Memory B cell (primary cell): Measurements from ENCODE around the gene FMN1.
"Not testable (repeated sequence)": the region's sequence is repeated elsewhere in the genome, so short reads cannot be mapped to it uniquely, and the experiment has no call there.

Experiments used
- ATAC-seq: fragments of 150-1000 bp; cut with Tn5 transposase; 2 replicates; pipeline ENCODE4 v1.10.0; 2021; ENCODE audit warnings: low read depth, mild to moderate bottlenecking, moderate library complexity
- DNase-seq, 2 donors: peaks; one replicate each; pipeline ENCODE4 v3.0.0; 2022; ENCODE audit warnings: low spot score in 2 of 2
- H3K27ac Mint-ChIP-seq: one replicate; pipeline ENCODE4 v1.8.0; 2022; ENCODE audit warnings: mild to moderate bottlenecking, moderate library complexity, mixed read lengths
- H3K27me3 Mint-ChIP-seq: one replicate; pipeline ENCODE4 v1.8.0; 2022; ENCODE audit warnings: mixed read lengths
- H3K36me3 Mint-ChIP-seq: one replicate; pipeline ENCODE4 v1.8.0; 2022; ENCODE audit warnings: mild to moderate bottlenecking, mixed read lengths
- H3K4me1 Mint-ChIP-seq: one replicate; pipeline ENCODE4 v1.8.0; 2022; ENCODE audit warnings: mixed read lengths
- H3K4me3 Mint-ChIP-seq: one replicate; pipeline ENCODE4 v1.8.0; 2022; ENCODE audit warnings: mild to moderate bottlenecking, moderate library complexity, mixed read lengths
- H3K9me3 Mint-ChIP-seq: one replicate; pipeline ENCODE4 v1.8.0; 2022; ENCODE audit warnings: mixed read lengths

The FMN1 gene

GRCh38 chr15:32956711-32957110 lies 237.8 kb downstream of the FMN1 start:
- Mint-ChIP-seq H3K27ac (no peak overlapping the region), H3K27me3 (peaks cover 6% of the 10 kb centered on the region), H3K4me3 (no peak overlapping the region), H3K4me1 (peaks cover 3% of the 10 kb centered on the region), H3K9me3 (no peaks in the 10 kb centered on the region), H3K36me3 (no peaks in the 10 kb centered on the region)
- no peak for DNase-seq
- no peak for ATAC-seq

DNA sequence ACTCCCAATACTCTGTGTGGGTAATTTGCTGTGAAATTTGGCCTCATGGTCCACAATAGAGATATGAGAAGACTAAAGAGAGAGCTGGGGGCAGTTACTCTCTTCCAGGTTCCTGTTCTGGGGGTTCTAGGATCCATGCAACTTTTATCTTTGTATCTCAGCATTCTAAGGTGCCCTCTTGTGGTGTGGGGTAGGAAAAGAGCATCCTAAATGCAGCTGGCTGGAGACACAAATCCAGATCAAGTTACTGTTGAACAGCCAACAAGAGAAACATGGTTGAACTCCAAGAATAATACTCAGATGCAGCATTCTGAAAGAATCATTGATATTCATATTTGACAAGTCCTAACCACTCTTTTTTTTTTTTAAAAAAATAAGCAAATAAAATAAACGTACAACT lies 238.5 kb downstream of the FMN1 start:
- peaks cover 6% of the 10 kb centered on the region for H3K27me3 Mint-ChIP-seq
- ATAC-seq (no peak), DNase-seq (peak in 1 of 2 donors; percentile 7)
- no peak overlapping the region for H3K4me3 Mint-ChIP-seq
- no peaks in the 10 kb centered on the region for H3K9me3 Mint-ChIP-seq
- H3K4me1 Mint-ChIP-seq, result peaks cover 3% of the 10 kb centered on the region
- H3K36me3 Mint-ChIP-seq, result no peaks in the 10 kb centered on the region
- H3K27ac Mint-ChIP-seq, result no peak overlapping the region

DNA sequence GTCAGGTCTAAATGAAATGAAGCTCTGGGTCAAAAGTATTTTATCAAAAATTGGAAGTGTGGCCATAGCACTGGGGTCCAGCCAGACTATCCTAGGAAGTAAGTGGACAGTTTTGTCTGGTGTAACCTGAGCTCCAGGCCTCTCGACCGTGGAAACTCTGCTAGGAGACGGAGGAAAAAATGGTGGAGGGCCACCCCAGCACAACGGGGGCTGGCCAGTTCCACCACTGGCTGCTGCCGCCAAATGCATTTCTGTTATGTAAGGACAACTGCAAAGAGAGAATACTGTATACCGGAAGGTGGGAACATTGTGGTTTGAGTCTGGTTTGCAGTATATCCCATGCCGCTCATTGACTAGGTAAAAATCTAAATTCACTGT lies 241.0 kb downstream of the FMN1 start:
- Mint-ChIP-seq H3K27me3 (peaks cover 4% of the 10 kb centered on the region), H3K4me3 (no peak overlapping the region), H3K27ac (no peak overlapping the region), H3K36me3 (no peaks in the 10 kb centered on the region), H3K4me1 (peaks cover 3% of the 10 kb centered on the region), H3K9me3 (no peaks in the 10 kb centered on the region)
- no peak for DNase-seq
- no peak for ATAC-seq

- Mint-ChIP-seq H3K27me3 (peaks cover 4% of the 10 kb centered on the region), H3K9me3 (no peaks in the 10 kb centered on the region), H3K36me3 (no peaks in the 10 kb centered on the region), H3K4me1 (peaks cover 3% of the 10 kb centered on the region), H3K27ac (no peak overlapping the region), H3K4me3 (no peak overlapping the region)
- ATAC-seq (no peak), DNase-seq (no peak)
Measured at GRCh38 chr15:32952901-32953532, 241.5 kb downstream of the FMN1 start.

DNA sequence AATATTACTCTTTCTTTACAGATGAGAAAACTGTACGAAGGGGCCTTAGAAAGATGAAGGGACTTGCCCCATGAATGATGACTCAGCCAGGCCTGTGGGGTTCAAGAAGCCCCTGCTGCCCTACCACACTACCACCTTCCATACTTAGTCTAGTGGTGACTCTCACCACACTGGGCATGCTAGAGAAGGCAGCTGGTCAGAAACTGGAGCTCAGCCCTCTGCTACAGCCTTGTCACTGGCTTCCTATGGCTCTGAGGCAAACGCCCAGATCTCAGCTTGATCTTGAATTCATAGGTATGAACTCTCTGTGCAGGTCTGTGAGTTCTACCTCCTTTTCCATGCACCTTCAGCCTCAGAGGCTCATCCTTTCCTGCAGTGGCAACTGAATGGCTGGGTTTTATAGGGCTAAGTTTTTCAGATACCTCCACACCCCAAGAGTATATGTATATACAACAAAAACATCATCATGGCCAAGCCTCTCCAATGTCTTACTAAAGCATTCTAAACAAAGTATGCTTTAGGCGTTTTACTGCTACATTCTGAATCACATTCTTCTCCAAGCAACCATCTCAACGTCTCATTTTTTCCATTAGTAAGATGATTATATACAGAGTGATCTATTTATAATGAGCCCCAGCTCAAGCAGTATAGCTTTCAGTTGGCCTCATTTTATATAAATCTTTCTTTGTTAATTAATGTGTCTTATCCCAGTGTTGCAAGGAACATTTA lies 242.6 kb downstream of the FMN1 start:
- Mint-ChIP-seq H3K27me3 (peaks cover 2% of the 10 kb centered on the region), H3K27ac (no peak overlapping the region), H3K4me3 (no peak overlapping the region), H3K36me3 (no peaks in the 10 kb centered on the region), H3K4me1 (peaks cover 3% of the 10 kb centered on the region), H3K9me3 (no peaks in the 10 kb centered on the region)
- ATAC-seq (no peak), DNase-seq (no peak)

GRCh38 chr15:32950051-32950450 lies 244.5 kb downstream of the FMN1 start:
- H3K27ac Mint-ChIP-seq, H3K4me3 Mint-ChIP-seq, H3K27me3 Mint-ChIP-seq, H3K36me3 Mint-ChIP-seq, DNase-seq, ATAC-seq, H3K9me3 Mint-ChIP-seq, H3K4me1 Mint-ChIP-seq: not testable (repeated sequence)

GRCh38 chr15:32946210-32946609 lies 248.3 kb downstream of the FMN1 start:
- Mint-ChIP-seq H3K4me1 (no peaks in the 10 kb centered on the region), H3K27me3 (peaks cover 2% of the 10 kb centered on the region), H3K9me3 (no peaks in the 10 kb centered on the region), H3K4me3 (no peak overlapping the region), H3K27ac (no peak overlapping the region), H3K36me3 (no peaks in the 10 kb centered on the region)
- ATAC-seq (no peak), DNase-seq (no peak)

DNA sequence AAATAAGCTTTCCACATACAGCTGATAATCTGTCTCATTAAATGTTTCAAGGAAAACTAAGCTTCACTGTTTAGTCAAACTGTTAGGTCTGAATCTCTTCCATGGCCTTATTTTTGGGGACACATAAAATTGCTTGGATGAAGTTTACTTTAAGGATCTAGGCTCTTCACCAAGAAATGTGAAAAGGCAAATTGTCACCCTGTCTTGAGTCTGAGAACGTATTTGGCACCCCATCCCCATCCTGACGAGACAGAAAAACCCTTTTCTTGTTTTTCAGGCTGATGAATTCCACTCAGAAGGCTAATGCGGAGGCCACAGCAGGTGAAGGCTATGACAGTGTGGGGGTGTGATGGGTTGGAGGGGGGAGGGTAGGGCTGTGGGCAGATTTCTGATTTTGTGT lies 250.1 kb downstream of the FMN1 start:
- DNase-seq (no peak), ATAC-seq (no peak)
- Mint-ChIP-seq H3K36me3 (no peaks in the 10 kb centered on the region), H3K27ac (no peak overlapping the region), H3K27me3 (peaks cover 2% of the 10 kb centered on the region), H3K4me1 (no peaks in the 10 kb centered on the region), H3K9me3 (no peaks in the 10 kb centered on the region), H3K4me3 (no peak overlapping the region)

GRCh38 chr15:32943711-32944110 lies 250.8 kb downstream of the FMN1 start:
- ATAC-seq (no peak), DNase-seq (no peak)
- Mint-ChIP-seq H3K27me3 (peaks cover 2% of the 10 kb centered on the region), H3K9me3 (no peaks in the 10 kb centered on the region), H3K27ac (no peak overlapping the region), H3K4me3 (no peak overlapping the region), H3K36me3 (no peaks in the 10 kb centered on the region), H3K4me1 (no peaks in the 10 kb centered on the region)

DNA sequence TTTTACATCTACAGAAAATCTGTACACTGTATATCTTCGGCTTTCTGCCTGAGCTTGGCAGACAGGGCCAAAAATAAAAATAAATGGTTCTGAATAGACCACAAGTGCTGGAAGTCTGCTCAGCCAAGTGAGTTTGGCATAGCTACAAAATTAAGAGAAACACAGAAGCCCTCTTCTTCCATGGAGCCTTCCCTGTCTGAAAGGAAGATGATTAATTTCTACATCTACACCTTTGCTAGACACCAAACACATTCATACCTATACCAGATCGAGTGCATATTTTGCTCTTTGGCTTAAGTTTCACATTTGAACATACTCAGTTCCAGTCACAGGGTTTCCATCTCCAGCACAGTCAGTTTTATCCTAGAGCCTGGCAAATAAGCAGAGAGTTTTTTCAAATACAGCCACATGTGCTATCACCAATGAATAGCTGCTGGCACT lies 252.1 kb downstream of the FMN1 start:
- Mint-ChIP-seq H3K9me3 (no peaks in the 10 kb centered on the region), H3K4me3 (no peak overlapping the region), H3K27ac (no peak overlapping the region), H3K27me3 (peaks cover 6% of the 10 kb centered on the region), H3K4me1 (no peaks in the 10 kb centered on the region), H3K36me3 (no peaks in the 10 kb centered on the region)
- DNase-seq (no peak), ATAC-seq (no peak)

- H3K9me3 Mint-ChIP-seq, result no peaks in the 10 kb centered on the region
- DNase-seq (no peak), ATAC-seq (no peak)
- H3K27ac Mint-ChIP-seq, result no peak overlapping the region
- H3K4me1 Mint-ChIP-seq, result no peaks in the 10 kb centered on the region
- peaks cover 8% of the 10 kb centered on the region for H3K27me3 Mint-ChIP-seq
- no peaks in the 10 kb centered on the region for H3K36me3 Mint-ChIP-seq
- H3K4me3 Mint-ChIP-seq, result no peak overlapping the region
Measured at GRCh38 chr15:32941823-32942222, 252.7 kb downstream of the FMN1 start.

- no peak overlapping the region for H3K4me3 Mint-ChIP-seq
- peaks cover 3% of the 10 kb centered on the region for H3K4me1 Mint-ChIP-seq
- H3K36me3 Mint-ChIP-seq, result no peaks in the 10 kb centered on the region
- H3K27ac Mint-ChIP-seq, result no peak overlapping the region
- ATAC-seq, result no peak
- H3K9me3 Mint-ChIP-seq, result peaks cover 5% of the 10 kb centered on the region
- H3K27me3 Mint-ChIP-seq, result peaks cover 16% of the 10 kb centered on the region
- no peak for DNase-seq
Measured at GRCh38 chr15:32936976-32937375, 257.5 kb downstream of the FMN1 start.

GRCh38 chr15:32936283-32936918 lies 258.1 kb downstream of the FMN1 start:
- DNase-seq, result no peak
- H3K4me1 Mint-ChIP-seq, result peaks cover 3% of the 10 kb centered on the region

DNA sequence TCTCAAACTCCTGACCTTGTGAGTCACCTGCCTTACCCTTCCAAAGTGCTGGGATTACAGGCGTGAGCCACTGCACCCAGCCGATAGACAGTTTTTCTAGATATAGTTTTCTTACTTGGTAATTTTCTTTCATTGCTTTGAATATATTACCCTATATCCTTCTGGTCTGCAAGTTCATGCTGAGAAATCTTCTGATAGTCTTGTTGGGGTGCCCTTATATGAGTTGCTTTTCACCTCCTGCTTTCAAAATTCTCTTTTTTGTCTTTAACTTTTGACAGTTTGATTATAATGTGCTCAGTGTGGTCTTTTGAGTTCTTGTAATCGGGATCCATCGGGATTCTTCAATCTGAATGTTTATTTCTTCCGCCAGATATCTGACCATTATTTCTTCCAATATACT lies 259.4 kb downstream of the FMN1 start:
- Mint-ChIP-seq H3K4me3 (no peak overlapping the region), H3K27me3 (peaks cover 16% of the 10 kb centered on the region), H3K4me1 (peaks cover 3% of the 10 kb centered on the region), H3K27ac (no peak overlapping the region), H3K9me3 (peaks cover 5% of the 10 kb centered on the region), H3K36me3 (no peaks in the 10 kb centered on the region)
- DNase-seq (no peak), ATAC-seq (no peak)

More at GRCh38 chr15:32936283-32936918, 258.1 kb downstream of the FMN1 start:
- H3K4me3 Mint-ChIP-seq, result no peak overlapping the region
- H3K27ac Mint-ChIP-seq, result no peak overlapping the region
- no peak for ATAC-seq
- H3K36me3 Mint-ChIP-seq, result no peaks in the 10 kb centered on the region
- H3K27me3 Mint-ChIP-seq, result peaks cover 16% of the 10 kb centered on the region
- peaks cover 5% of the 10 kb centered on the region for H3K9me3 Mint-ChIP-seq
